Measurements from ENCODE around the gene SAA1.
"Not testable (repeated sequence)": the region's sequence is repeated elsewhere in the genome, so short reads cannot be mapped to it uniquely, and the experiment has no call there.

SAA1 gene

DNA sequence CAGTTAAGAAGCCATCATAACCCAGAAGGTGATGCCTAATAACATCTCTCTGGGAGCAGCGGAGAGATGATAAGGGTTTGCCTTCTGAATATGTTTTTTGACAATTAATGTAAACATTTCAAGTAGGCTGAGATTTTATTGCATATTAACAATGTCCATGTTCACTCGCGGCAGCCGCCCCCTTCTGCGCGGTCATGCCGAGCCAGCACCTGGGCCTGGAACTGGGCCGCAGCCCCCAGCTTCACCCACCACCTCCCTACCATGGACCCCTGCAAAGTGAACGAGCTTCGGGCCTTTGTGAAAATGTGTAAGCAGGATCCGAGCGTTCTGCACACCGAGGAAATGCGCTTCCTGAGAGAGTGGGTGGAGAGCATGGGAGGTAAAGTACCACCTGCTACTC lies 4.3 kb upstream of the SAA1 start:
- WGBS, 2 experiments (ENCODE audit: insufficient coverage in 2 of 2): 96 to 100% methylated on average over 7 to 10 of the region's 14 CpGs
- no peaks in the 10 kb centered on the region for H3K36me3 ChIP-seq (ENCODE audit: control insufficient read depth, insufficient read depth, low read length)
- H3K9me3 ChIP-seq (ENCODE audit: control insufficient read depth, low read length): no peaks in the 10 kb centered on the region
- no peak overlapping the region for H3K4me3 ChIP-seq (ENCODE audit: extremely low read depth, insufficient read depth, low read length, poor library complexity, severe bottlenecking)
- H3K4me1 ChIP-seq (ENCODE audit: control insufficient read depth, insufficient read depth, low read length, poor library complexity, severe bottlenecking): peaks cover 12% of the 10 kb centered on the region
- no peak overlapping the region for H3K27ac ChIP-seq (ENCODE audit: low read depth, low read length, severe bottlenecking)

- not testable (repeated sequence) for H3K9me3 ChIP-seq (ENCODE audit: control insufficient read depth, low read length); H3K4me3 ChIP-seq (ENCODE audit: extremely low read depth, insufficient read depth, low read length, poor library complexity, severe bottlenecking); H3K27ac ChIP-seq (ENCODE audit: low read depth, low read length, severe bottlenecking); H3K36me3 ChIP-seq (ENCODE audit: control insufficient read depth, insufficient read depth, low read length)
- peaks cover 12% of the 10 kb centered on the region for H3K4me1 ChIP-seq (ENCODE audit: control insufficient read depth, insufficient read depth, low read length, poor library complexity, severe bottlenecking)
- WGBS, 2 experiments (ENCODE audit: insufficient coverage in 2 of 2): 67 to 85% methylated on average over 3 to 4 of the region's 8 CpGs
Observed at GRCh38 chr11:18262681-18263350, 3.2 kb upstream of the SAA1 start.

DNA sequence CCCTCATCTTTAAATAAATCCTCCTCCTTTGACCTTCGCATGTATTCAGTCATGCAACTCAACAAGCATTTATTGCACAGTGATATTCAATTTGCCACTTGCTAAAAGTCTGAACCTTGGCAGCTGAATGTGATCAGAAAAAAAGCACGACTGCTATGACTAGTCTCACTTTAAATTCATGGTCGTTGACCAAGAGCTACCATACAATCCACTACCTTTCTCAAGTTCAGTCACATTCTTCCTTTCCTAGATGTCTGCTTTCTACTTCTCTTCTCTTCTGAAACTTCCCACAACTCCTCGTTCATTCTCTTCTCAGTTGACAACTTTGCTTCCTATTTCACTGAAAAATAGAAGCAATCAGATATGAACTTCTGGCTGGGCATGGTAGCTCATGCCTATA lies 2.0 kb upstream of the SAA1 start:
- no peaks in the 10 kb centered on the region for H3K9me3 ChIP-seq (ENCODE audit: control insufficient read depth, low read length)
- WGBS, 2 experiments (ENCODE audit: insufficient coverage in 2 of 2): 86 to 95% methylated on average over 4 of the region's 4 CpGs
- peaks cover 12% of the 10 kb centered on the region for H3K4me1 ChIP-seq (ENCODE audit: control insufficient read depth, insufficient read depth, low read length, poor library complexity, severe bottlenecking)
- no peak overlapping the region for H3K4me3 ChIP-seq (ENCODE audit: extremely low read depth, insufficient read depth, low read length, poor library complexity, severe bottlenecking)
- no peak overlapping the region for H3K27ac ChIP-seq (ENCODE audit: low read depth, low read length, severe bottlenecking)
- H3K36me3 ChIP-seq (ENCODE audit: control insufficient read depth, insufficient read depth, low read length): no peaks in the 10 kb centered on the region

GRCh38 chr11:18264677-18265555 lies 1.1 kb upstream of the SAA1 start:
- H3K36me3 ChIP-seq (ENCODE audit: control insufficient read depth, insufficient read depth, low read length): no peaks in the 10 kb centered on the region
- H3K27ac ChIP-seq (ENCODE audit: low read depth, low read length, severe bottlenecking): no peak overlapping the region
- no peaks in the 10 kb centered on the region for H3K9me3 ChIP-seq (ENCODE audit: control insufficient read depth, low read length)
- peaks cover 12% of the 10 kb centered on the region for H3K4me1 ChIP-seq (ENCODE audit: control insufficient read depth, insufficient read depth, low read length, poor library complexity, severe bottlenecking)
- WGBS, 2 experiments (ENCODE audit: insufficient coverage in 2 of 2): no CpG with 5 or more reads among the region's 1 CpG
- no peak overlapping the region for H3K4me3 ChIP-seq (ENCODE audit: extremely low read depth, insufficient read depth, low read length, poor library complexity, severe bottlenecking)

GRCh38 chr11:18267335-18268133 lies 1.5 kb downstream of the SAA1 start:
- not testable (repeated sequence) for H3K9me3 ChIP-seq (ENCODE audit: control insufficient read depth, low read length); H3K4me1 ChIP-seq (ENCODE audit: control insufficient read depth, insufficient read depth, low read length, poor library complexity, severe bottlenecking); H3K36me3 ChIP-seq (ENCODE audit: control insufficient read depth, insufficient read depth, low read length); H3K27ac ChIP-seq (ENCODE audit: low read depth, low read length, severe bottlenecking); H3K4me3 ChIP-seq (ENCODE audit: extremely low read depth, insufficient read depth, low read length, poor library complexity, severe bottlenecking)
- no CpG with 5 or more reads among the region's 10 CpGs for WGBS, 2 experiments (ENCODE audit: insufficient coverage in 2 of 2)

DNA sequence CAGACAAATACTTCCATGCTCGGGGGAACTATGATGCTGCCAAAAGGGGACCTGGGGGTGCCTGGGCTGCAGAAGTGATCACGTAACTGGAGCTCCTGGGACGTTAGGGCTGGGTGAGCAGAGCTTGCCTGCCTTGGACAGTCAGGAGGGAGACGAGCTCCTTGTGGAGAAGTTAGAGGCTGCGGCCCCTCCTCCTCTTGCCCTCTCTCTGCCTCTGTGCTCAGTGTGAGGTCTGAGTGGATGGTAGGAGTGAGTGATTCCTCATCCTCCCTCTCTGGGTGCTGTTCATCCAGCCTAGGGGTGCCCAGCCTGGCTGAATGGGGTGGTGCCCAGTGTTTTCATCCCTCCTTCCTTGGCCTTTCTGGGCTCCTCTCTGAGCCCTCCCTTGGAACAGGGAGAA lies 3.2 kb downstream of the SAA1 start:
- no CpG with 5 or more reads among the region's 5 CpGs for WGBS, 2 experiments (ENCODE audit: insufficient coverage in 2 of 2)
- H3K27ac ChIP-seq (ENCODE audit: low read depth, low read length, severe bottlenecking); H3K4me3 ChIP-seq (ENCODE audit: extremely low read depth, insufficient read depth, low read length, poor library complexity, severe bottlenecking); H3K9me3 ChIP-seq (ENCODE audit: control insufficient read depth, low read length); H3K36me3 ChIP-seq (ENCODE audit: control insufficient read depth, insufficient read depth, low read length); H3K4me1 ChIP-seq (ENCODE audit: control insufficient read depth, insufficient read depth, low read length, poor library complexity, severe bottlenecking): not testable (repeated sequence)

DNA sequence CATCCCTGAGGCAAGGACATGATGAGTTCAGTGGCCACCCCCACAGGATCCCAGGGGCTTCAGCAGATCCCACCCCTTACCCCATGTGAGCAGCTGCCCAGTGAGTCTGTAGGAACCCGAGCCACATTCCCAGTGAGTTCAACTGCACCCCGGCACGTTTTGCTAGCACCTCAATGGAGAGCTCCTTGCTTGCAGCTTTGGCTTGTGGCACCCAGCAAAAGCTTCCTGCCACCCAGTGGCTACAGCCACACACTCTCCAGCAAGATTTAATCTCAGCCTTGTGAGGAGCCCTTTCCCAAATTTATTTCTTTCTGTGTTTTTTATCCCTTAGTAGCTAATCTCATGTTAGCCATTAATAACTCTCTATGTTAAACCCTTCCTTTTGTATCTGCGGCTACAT lies 4.0 kb downstream of the SAA1 start:
- no peak overlapping the region for H3K27ac ChIP-seq (ENCODE audit: low read depth, low read length, severe bottlenecking)
- no peaks in the 10 kb centered on the region for H3K4me1 ChIP-seq (ENCODE audit: control insufficient read depth, insufficient read depth, low read length, poor library complexity, severe bottlenecking)
- WGBS, 2 experiments (ENCODE audit: insufficient coverage in 2 of 2): 83 to 96% methylated on average over 4 of the region's 4 CpGs
- H3K36me3 ChIP-seq (ENCODE audit: control insufficient read depth, insufficient read depth, low read length): no peaks in the 10 kb centered on the region
- H3K4me3 ChIP-seq (ENCODE audit: extremely low read depth, insufficient read depth, low read length, poor library complexity, severe bottlenecking): no peak overlapping the region
- no peaks in the 10 kb centered on the region for H3K9me3 ChIP-seq (ENCODE audit: control insufficient read depth, low read length)

DNA sequence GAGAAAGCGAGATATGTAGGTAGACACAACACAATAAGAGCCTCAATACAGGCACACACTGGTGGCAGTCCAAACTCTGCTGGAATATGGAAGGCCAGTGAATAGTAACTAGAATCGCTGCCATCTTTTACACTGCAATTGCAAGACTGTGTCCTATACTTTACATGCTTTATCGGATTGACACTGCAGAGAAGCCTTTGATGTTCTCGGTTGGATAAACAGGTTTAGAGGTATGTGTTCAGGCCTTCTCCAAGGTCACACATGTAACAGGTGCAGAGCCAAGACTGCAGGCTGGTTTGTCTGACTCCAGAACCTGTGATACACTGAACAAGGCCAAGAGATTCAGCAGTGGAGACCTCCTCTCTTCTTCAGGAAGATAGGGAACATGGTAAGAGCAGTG lies 5.1 kb downstream of the SAA1 start:
- H3K27ac ChIP-seq (ENCODE audit: low read depth, low read length, severe bottlenecking): no peak overlapping the region
- no peaks in the 10 kb centered on the region for H3K36me3 ChIP-seq (ENCODE audit: control insufficient read depth, insufficient read depth, low read length)
- WGBS, 2 experiments (ENCODE audit: insufficient coverage in 2 of 2): 75 to 79% methylated on average over 3 of the region's 4 CpGs
- H3K4me1 ChIP-seq (ENCODE audit: control insufficient read depth, insufficient read depth, low read length, poor library complexity, severe bottlenecking): no peaks in the 10 kb centered on the region
- H3K4me3 ChIP-seq (ENCODE audit: extremely low read depth, insufficient read depth, low read length, poor library complexity, severe bottlenecking): no peak overlapping the region
- no peaks in the 10 kb centered on the region for H3K9me3 ChIP-seq (ENCODE audit: control insufficient read depth, low read length)

GRCh38 chr11:18277565-18278271 lies 11.7 kb downstream of the SAA1 start:
- 90 to 100% methylated on average over 1 to 2 of the region's 5 CpGs for WGBS, 2 experiments (ENCODE audit: insufficient coverage in 2 of 2)
- Histone ChIP-seq H3K9me3 (ENCODE audit: control insufficient read depth, low read length) (no peaks in the 10 kb centered on the region), H3K4me3 (ENCODE audit: extremely low read depth, insufficient read depth, low read length, poor library complexity, severe bottlenecking) (no peak overlapping the region), H3K4me1 (ENCODE audit: control insufficient read depth, insufficient read depth, low read length, poor library complexity, severe bottlenecking) (no peaks in the 10 kb centered on the region), H3K36me3 (ENCODE audit: control insufficient read depth, insufficient read depth, low read length) (peaks cover 44% of the 10 kb centered on the region), H3K27ac (ENCODE audit: low read depth, low read length, severe bottlenecking) (no peak overlapping the region)

DNA sequence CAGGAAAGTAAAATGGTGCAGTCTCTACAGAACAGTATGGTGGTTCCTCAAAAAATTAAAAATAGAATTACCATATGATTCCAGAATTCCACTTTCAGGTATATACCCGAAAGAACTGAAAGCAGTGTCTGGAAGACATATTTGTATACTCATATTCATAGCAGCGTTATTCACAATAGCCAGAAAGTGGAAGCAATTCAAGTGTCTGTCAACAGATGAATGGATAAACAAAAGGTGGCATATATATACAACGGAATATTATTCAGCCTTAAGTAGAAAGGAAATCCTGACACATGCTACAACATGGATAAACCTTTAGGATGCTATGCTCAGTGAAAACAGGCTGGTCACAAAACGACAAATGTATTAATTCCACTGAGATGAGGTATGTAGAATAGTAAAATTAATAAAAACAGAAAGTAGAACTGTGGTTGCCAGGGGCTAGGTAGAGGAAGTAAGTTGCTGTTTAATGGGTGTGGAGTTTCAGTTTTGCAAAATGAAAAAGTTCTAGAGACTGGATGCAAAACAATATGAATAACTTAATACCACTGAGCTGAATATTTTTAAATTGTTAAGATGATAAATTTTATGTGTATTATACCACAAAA lies 14.5 kb downstream of the SAA1 start:
- Histone ChIP-seq H3K36me3 (ENCODE audit: control insufficient read depth, insufficient read depth, low read length) (peaks cover 62% of the 10 kb centered on the region), H3K4me3 (ENCODE audit: extremely low read depth, insufficient read depth, low read length, poor library complexity, severe bottlenecking) (no peak overlapping the region), H3K4me1 (ENCODE audit: control insufficient read depth, insufficient read depth, low read length, poor library complexity, severe bottlenecking) (no peaks in the 10 kb centered on the region), H3K27ac (ENCODE audit: low read depth, low read length, severe bottlenecking) (no peak overlapping the region), H3K9me3 (ENCODE audit: control insufficient read depth, low read length) (no peaks in the 10 kb centered on the region)
- 88 to 91% methylated on average over 1 to 4 of the region's 4 CpGs for WGBS, 2 experiments (ENCODE audit: insufficient coverage in 2 of 2)

Measured in mesodermal cell (in vitro differentiated cells).